Measurements from ENCODE around the gene OXT.

- TF ChIP-seq CTCF (IDR thresholded peaks at IDR 0.05; ENCODE audit: extremely low read depth in 1 of 2, insufficient read depth in 1 of 2, low read depth in 1 of 2, low read length in 2 of 2) (no peak), MAX (IDR thresholded peaks at IDR 0.05; ENCODE audit: insufficient read depth, insufficient read length) (no peak), POLR2A (IDR thresholded peaks at IDR 0.05; ENCODE audit: low read depth, low read length) (no peak), POLR2AphosphoS5 (IDR thresholded peaks at IDR 0.05; ENCODE audit: insufficient read depth, low read depth, low read length) (no peak), MYC (IDR thresholded peaks at IDR 0.05; ENCODE audit: low read depth, low read length) (no peak), FOS (IDR thresholded peaks at IDR 0.05; ENCODE audit: borderline replicate concordance, insufficient read depth, low read length) (no peak), JUN (IDR thresholded peaks at IDR 0.05; ENCODE audit: borderline replicate concordance, insufficient read depth, insufficient read length, low read depth) (no peak), EZH2 (IDR thresholded peaks at IDR 0.05; ENCODE audit: borderline replicate concordance, low read depth, low read length, severe bottlenecking) (no peak)
Observed at GRCh38 chr20:3080939-3081388, 9.5 kb downstream of the OXT start.

Measured in endothelial cell of umbilical vein (primary cell).